ENCODE data around the gene ARTN. TPM values are rescaled to one million over a fixed set of nuclear protein-coding genes. Genes with fewer than 3 reads are reported as not detected.

ARTN gene
- total and polyA plus RNA-seq, 2 experiments from 2014 or later, result 2.1 TPM; not detected in 1

DNA sequence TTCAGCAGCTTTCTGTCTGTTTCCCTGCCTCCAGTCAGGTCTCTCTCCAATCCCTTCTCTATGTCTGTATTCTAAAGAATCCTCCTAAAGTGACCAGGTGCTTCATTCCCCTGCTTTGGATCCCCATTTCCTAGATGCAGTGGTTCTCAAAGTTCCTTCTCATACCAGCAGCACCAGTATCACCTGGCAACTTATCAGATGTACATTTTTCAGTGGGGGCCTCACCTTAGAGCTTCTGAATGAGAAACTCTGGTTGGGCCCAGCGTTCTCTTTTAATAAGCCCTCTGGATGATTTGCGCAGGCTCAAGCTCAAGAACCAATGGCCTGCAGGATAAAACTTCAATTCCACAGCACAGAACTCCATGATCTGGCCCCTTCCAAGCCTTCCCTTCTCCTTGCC lies 25.4 kb upstream of the ARTN start:
- no peak overlapping the region for H2AFZ ChIP-seq
- 95% methylated on average over 2 of the region's 2 CpGs for WGBS (ENCODE audit: low lambda C conversion rate, missing lambda C conversion rate)
- H3K36me3 ChIP-seq (replicated peaks; ENCODE audit: insufficient read depth, low read depth), result no peaks in the 10 kb centered on the region
- no peaks in the 10 kb centered on the region for H3K27me3 ChIP-seq
- no peaks in the 10 kb centered on the region for H3K9me3 ChIP-seq (ENCODE audit: low read depth)
- no peak overlapping the region for H3K4me2 ChIP-seq
- H3K4me3 ChIP-seq, result no peak overlapping the region
- H4K20me1 ChIP-seq (ENCODE audit: insufficient read depth, poor library complexity, severe bottlenecking), result no peaks in the 10 kb centered on the region
- H3K9me2 ChIP-seq (replicated peaks; ENCODE audit: insufficient read depth), result no peaks in the 10 kb centered on the region
- H3K27ac ChIP-seq, result no peak overlapping the region
- H3K79me2 ChIP-seq, result no peaks in the 10 kb centered on the region
- TF ChIP-seq, protein P1, sequence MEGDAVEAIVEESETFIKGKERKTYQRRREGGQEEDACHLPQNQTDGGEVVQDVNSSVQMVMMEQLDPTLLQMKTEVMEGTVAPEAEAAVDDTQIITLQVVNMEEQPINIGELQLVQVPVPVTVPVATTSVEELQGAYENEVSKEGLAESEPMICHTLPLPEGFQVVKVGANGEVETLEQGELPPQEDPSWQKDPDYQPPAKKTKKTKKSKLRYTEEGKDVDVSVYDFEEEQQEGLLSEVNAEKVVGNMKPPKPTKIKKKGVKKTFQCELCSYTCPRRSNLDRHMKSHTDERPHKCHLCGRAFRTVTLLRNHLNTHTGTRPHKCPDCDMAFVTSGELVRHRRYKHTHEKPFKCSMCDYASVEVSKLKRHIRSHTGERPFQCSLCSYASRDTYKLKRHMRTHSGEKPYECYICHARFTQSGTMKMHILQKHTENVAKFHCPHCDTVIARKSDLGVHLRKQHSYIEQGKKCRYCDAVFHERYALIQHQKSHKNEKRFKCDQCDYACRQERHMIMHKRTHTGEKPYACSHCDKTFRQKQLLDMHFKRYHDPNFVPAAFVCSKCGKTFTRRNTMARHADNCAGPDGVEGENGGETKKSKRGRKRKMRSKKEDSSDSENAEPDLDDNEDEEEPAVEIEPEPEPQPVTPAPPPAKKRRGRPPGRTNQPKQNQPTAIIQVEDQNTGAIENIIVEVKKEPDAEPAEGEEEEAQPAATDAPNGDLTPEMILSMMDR (IDR thresholded peaks at IDR 0.05; ENCODE audit: poor library complexity), result no peak
- no peak for TF ChIP-seq EZH2phosphoT487 (IDR thresholded peaks at IDR 0.05; ENCODE audit: low read depth, severe bottlenecking, unreplicated experiment)
- no peak for TF ChIP-seq EZH2 (IDR thresholded peaks at IDR 0.05; ENCODE audit: borderline replicate concordance)
- no peak for DNase-seq (ENCODE audit: low spot score)
- H3K4me1 ChIP-seq (ENCODE audit: insufficient read depth), result peaks cover 5% of the 10 kb centered on the region

DNA sequence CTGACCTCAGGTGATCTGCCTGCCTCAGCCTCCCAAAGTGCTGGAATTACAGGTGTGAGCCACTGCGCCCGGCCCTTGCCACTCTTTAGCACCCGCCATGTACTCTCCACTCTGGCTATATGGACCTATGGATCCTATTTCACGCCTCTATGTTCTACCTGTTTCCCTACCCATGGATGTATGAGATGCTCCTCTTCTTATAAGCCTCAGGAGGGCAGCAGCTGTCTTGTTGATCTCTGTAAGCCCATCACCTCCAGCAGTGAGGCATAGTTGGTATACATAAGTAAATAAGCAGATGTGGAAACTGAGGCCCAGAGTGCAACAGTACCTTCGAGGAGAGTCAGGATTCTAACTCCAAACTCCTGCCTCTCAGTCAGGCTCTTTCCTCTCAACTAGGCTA lies 24.7 kb upstream of the ARTN start:
- WGBS (ENCODE audit: low lambda C conversion rate, missing lambda C conversion rate), result 95% methylated on average over 5 of the region's 5 CpGs

DNA sequence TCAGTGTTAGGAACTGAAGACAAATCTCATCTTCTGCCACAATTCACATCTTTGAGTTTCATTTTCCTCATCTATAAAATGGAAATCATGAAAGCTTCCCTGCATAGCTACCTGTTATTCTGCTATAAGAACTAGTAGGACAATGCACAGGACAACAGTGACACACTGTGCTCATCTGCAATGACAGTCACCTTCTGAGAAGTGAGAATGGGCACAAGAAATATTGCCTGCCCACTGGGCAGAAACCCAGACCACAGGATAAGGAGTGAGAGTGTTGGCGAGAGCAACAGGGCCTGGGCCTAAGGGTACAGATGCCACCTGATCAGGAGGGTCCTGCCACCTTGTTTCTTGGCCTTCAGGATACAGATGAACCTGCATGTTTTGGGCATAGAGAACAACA lies 23.3 kb upstream of the ARTN start:
- DNase-seq (ENCODE audit: low spot score), result no peak
- H3K9me3 ChIP-seq (ENCODE audit: low read depth), result no peaks in the 10 kb centered on the region
- peaks cover 16% of the 10 kb centered on the region for H3K4me1 ChIP-seq (ENCODE audit: insufficient read depth)
- H3K36me3 ChIP-seq (replicated peaks; ENCODE audit: insufficient read depth, low read depth), result no peaks in the 10 kb centered on the region
- H3K4me3 ChIP-seq, result no peak overlapping the region
- TF ChIP-seq, protein P1 (IDR thresholded peaks at IDR 0.05; ENCODE audit: poor library complexity), result no peak
- TF ChIP-seq EZH2phosphoT487 (IDR thresholded peaks at IDR 0.05; ENCODE audit: low read depth, severe bottlenecking, unreplicated experiment), result no peak
- TF ChIP-seq EZH2 (IDR thresholded peaks at IDR 0.05; ENCODE audit: borderline replicate concordance), result no peak
- no peaks in the 10 kb centered on the region for H3K9me2 ChIP-seq (replicated peaks; ENCODE audit: insufficient read depth)
- no peak overlapping the region for H3K27ac ChIP-seq
- no peak overlapping the region for H2AFZ ChIP-seq
- no peaks in the 10 kb centered on the region for H4K20me1 ChIP-seq (ENCODE audit: insufficient read depth, poor library complexity, severe bottlenecking)
- H3K27me3 ChIP-seq, result no peaks in the 10 kb centered on the region
- H3K79me2 ChIP-seq, result no peaks in the 10 kb centered on the region
- no peak overlapping the region for H3K4me2 ChIP-seq
- 100% methylated on average over 1 of the region's 1 CpG for WGBS (ENCODE audit: low lambda C conversion rate, missing lambda C conversion rate)

More for the DNA sequence above, 24.7 kb upstream of the ARTN start:
- Histone ChIP-seq H3K4me2 (no peak overlapping the region), H3K9me3 (ENCODE audit: low read depth) (no peaks in the 10 kb centered on the region), H4K20me1 (ENCODE audit: insufficient read depth, poor library complexity, severe bottlenecking) (no peaks in the 10 kb centered on the region), H3K36me3 (replicated peaks; ENCODE audit: insufficient read depth, low read depth) (no peaks in the 10 kb centered on the region), H3K4me1 (ENCODE audit: insufficient read depth) (peaks cover 11% of the 10 kb centered on the region), H3K9me2 (replicated peaks; ENCODE audit: insufficient read depth) (no peaks in the 10 kb centered on the region), H3K4me3 (no peak overlapping the region), H2AFZ (no peak overlapping the region), H3K27ac (no peak overlapping the region), H3K79me2 (no peaks in the 10 kb centered on the region), H3K27me3 (no peaks in the 10 kb centered on the region)
- TF ChIP-seq EZH2phosphoT487 (IDR thresholded peaks at IDR 0.05; ENCODE audit: low read depth, severe bottlenecking, unreplicated experiment), result no peak
- TF ChIP-seq, protein P1 (IDR thresholded peaks at IDR 0.05; ENCODE audit: poor library complexity), result no peak
- no peak for TF ChIP-seq EZH2 (IDR thresholded peaks at IDR 0.05; ENCODE audit: borderline replicate concordance)
- no peak for DNase-seq (ENCODE audit: low spot score)

DNA sequence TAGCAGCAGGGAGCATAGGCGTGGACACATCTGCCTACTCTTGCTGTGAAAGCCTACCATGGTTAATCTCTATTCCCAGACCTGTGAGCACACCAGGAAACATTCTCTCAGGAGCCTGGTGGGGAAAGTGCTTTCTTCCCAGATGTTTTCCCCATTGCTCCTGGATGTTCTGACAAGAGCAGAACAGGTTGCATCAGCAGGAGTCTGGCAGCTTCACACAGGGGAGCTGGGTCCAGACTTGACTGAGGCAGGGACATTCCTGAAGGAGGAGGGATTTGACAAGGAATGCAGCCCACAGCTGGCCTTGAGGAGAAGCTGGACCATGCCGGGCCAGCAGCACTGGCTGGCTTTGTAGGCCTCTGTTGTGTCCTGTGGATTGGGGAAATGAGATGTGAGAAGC lies 21.0 kb upstream of the ARTN start:
- Histone ChIP-seq H3K4me2 (no peak overlapping the region), H3K36me3 (replicated peaks; ENCODE audit: insufficient read depth, low read depth) (no peaks in the 10 kb centered on the region), H4K20me1 (ENCODE audit: insufficient read depth, poor library complexity, severe bottlenecking) (no peaks in the 10 kb centered on the region), H3K9me3 (ENCODE audit: low read depth) (no peaks in the 10 kb centered on the region), H3K27ac (peak overlapping the region; percentile 90), H3K79me2 (no peaks in the 10 kb centered on the region), H3K4me1 (ENCODE audit: insufficient read depth) (peaks cover 16% of the 10 kb centered on the region), H3K9me2 (replicated peaks; ENCODE audit: insufficient read depth) (no peaks in the 10 kb centered on the region), H2AFZ (no peak overlapping the region), H3K27me3 (no peaks in the 10 kb centered on the region), H3K4me3 (no peak overlapping the region)
- 61% methylated on average over 2 of the region's 2 CpGs for WGBS (ENCODE audit: low lambda C conversion rate, missing lambda C conversion rate)
- peak; percentile 53 for DNase-seq (ENCODE audit: low spot score)
- TF ChIP-seq EZH2 (IDR thresholded peaks at IDR 0.05; ENCODE audit: borderline replicate concordance) (no peak), EZH2phosphoT487 (IDR thresholded peaks at IDR 0.05; ENCODE audit: low read depth, severe bottlenecking, unreplicated experiment) (no peak)
- TF ChIP-seq, protein P1 (IDR thresholded peaks at IDR 0.05; ENCODE audit: poor library complexity), result no peak
